Calu3 (cell line): ENCODE data around the gene ARMC6. TPM values are rescaled to one million over a fixed set of nuclear protein-coding genes. Genes with fewer than 3 reads are reported as not detected.

Experiments used
- Bru-seq: library from RNA; stranded (reverse); fragments of 400-500 nt; gene quantifications from one replicate; lab custom pipeline; 2021; lab: Mats Ljungman, UMichigan
- BruChase-seq, 2 experiments: library from RNA; stranded (reverse); fragments of 400-500 nt; gene quantifications; one replicate each; lab custom pipeline; 2021; lab: Mats Ljungman, UMichigan
- BruUV-seq: library from RNA; stranded (reverse); fragments of 400-500 nt; replicated peaks from 2 replicates; lab custom pipeline; 2021; lab: Mats Ljungman, UMichigan
- CTCF ChIA-PET: fragments of 300-600 bp; sonication (Branson Sonifier 250); formaldehyde crosslinking; loops from one replicate; lab custom pipeline; 2022; ENCODE audit warnings: antibody characterized with exemption; lab: Charles Lee
- DNase-seq: peaks from one replicate; pipeline ENCODE4 v3.0.0; 2022
- H3K27ac Mint-ChIP-seq: one replicate; pipeline ENCODE4 v1.8.0; 2022; ENCODE audit warnings: mixed read lengths; ENCODE audit not compliant: unreplicated experiment
- H3K27me3 Mint-ChIP-seq: one replicate; pipeline ENCODE4 v1.8.0; 2022; ENCODE audit warnings: mixed read lengths; ENCODE audit not compliant: unreplicated experiment
- H3K36me3 Mint-ChIP-seq: one replicate; pipeline ENCODE4 v1.8.0; 2022; ENCODE audit warnings: mild to moderate bottlenecking, moderate library complexity, mixed read lengths; ENCODE audit not compliant: insufficient read depth, unreplicated experiment
- H3K4me1 Mint-ChIP-seq: one replicate; pipeline ENCODE4 v1.8.0; 2022; ENCODE audit warnings: mild to moderate bottlenecking, low read depth, mixed read lengths; ENCODE audit not compliant: unreplicated experiment
- H3K4me3 Mint-ChIP-seq: one replicate; pipeline ENCODE4 v1.8.0; 2022; ENCODE audit warnings: mild to moderate bottlenecking, low read depth, moderate library complexity, mixed read lengths; ENCODE audit not compliant: unreplicated experiment
- H3K9me3 Mint-ChIP-seq: one replicate; pipeline ENCODE4 v1.8.0; 2022; ENCODE audit warnings: low read depth, mixed read lengths; ENCODE audit not compliant: unreplicated experiment
- intact Hi-C: fragments of 100-400 bp; cut with micrococcal nuclease; formaldehyde crosslinking; loops from one replicate; pipeline ENCODE4 v1.10.0; 2022; ENCODE audit not compliant: unreplicated experiment
- long read RNA-seq: library from polyadenylated mRNA; stranded (forward); transcript quantifications from one replicate; pipeline ENCODE4 v2.0.0, GENCODE V29; 2022
- total RNA-seq: library from RNA; stranded (reverse); gene quantifications from 2 replicates; pipeline ENCODE4 v1.2.3, GENCODE V29; 2022
- TF ChIP-seq, protein P1 (sequence below): fragments of 200-600 bp; IDR thresholded peaks from one replicate; pipeline ENCODE4 v1.8.0; 2022; ENCODE audit warnings: antibody characterized with exemption; ENCODE audit not compliant: unreplicated experiment

Gene ARMC6
- total RNA-seq = 24.0 and 24.6 TPM in 2 replicates
- percentile 64 among the genes with signal in this experiment for Bru-seq, nascent RNA
- percentile 61 among the genes with signal in this experiment for BruChase-seq, experiment 1, labeled RNA remaining after a 6-hour chase
- percentile 58 among the genes with signal in this experiment for BruChase-seq, experiment 2, labeled RNA remaining after a 2-hour chase
- long read RNA-seq, transcript ARMC6-202 (8 exons, 2,383 nt) = major isoform, 9 of 39 reads
- long read RNA-seq, transcript ARMC6-201 (8 exons, 2,412 nt) = minor isoform, 8 of 39 reads
- long read RNA-seq, transcript ARMC6-206 (9 exons, 2,488 nt) = minor isoform, 7 of 39 reads
- long read RNA-seq, partial matches to known transcripts = 2 of 39 reads
- long read RNA-seq, other reads (novel, unspliced or antisense) = 13 of 39 reads

DNA sequence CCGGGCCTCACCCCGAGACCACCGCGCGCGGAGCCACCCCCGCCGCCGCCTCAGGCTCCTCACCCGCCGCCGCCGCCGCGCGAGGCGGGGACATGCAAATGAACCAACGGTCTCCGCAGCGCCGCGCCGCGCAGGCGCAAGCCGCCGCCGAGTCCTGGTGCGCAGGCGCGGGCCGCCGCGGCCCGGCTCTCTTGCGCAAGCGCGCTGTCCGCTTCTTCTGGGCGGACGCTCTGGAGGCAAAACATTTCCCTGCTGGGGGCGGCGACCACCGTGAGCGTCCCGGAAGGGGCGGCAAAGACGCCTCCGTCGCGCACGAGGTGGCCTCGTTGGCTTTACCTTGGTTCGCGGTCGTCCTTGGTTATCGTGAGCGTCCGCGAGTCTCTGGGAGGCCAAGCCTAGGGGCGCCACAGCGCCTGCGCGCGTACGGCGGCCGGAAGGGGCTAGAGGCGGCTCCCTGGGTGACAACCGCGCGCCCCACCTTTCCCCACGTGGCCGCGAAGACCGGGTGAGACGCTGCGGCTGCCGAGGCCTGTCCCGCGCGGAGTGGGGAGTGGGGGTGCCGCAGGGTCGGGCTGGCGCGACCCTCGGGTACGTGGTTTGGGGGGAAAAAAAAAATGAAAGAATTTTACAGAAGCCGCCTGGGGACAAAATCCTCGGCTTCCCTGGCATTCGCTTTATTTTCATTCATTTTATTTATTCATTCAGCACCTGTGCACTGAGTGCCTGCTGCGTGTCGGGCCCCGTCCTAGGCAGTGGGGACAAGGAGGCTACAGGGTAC, at the start of gene ARMC6, which contains the start of gene SUGP2:
ARMC6 (plus strand) TSS at position 178 of the 778 bp plus-strand sequence. CDS start 607 bp downstream, outside the sequence.
SUGP2 (minus strand) TSS at position 92 of the 778 bp plus-strand sequence. CDS start 2,446 bp downstream, outside the sequence.
- Mint-ChIP-seq H3K27me3 (no peaks in the 10 kb centered on the region), H3K4me1 (no peaks in the 10 kb centered on the region), H3K36me3 (peaks cover 24% of the 10 kb centered on the region), H3K4me3 (peak within 1 kb of the TSS; percentile 93), H3K27ac (peak within 1 kb of the TSS; percentile 61), H3K9me3 (no peaks in the 10 kb centered on the region)
- DNase-seq = peak; percentile 80
- CTCF ChIA-PET = no interaction called here
- intact Hi-C loops = no loop called here
- BruUV-seq = no TSS peak
- TF ChIP-seq, protein P1, sequence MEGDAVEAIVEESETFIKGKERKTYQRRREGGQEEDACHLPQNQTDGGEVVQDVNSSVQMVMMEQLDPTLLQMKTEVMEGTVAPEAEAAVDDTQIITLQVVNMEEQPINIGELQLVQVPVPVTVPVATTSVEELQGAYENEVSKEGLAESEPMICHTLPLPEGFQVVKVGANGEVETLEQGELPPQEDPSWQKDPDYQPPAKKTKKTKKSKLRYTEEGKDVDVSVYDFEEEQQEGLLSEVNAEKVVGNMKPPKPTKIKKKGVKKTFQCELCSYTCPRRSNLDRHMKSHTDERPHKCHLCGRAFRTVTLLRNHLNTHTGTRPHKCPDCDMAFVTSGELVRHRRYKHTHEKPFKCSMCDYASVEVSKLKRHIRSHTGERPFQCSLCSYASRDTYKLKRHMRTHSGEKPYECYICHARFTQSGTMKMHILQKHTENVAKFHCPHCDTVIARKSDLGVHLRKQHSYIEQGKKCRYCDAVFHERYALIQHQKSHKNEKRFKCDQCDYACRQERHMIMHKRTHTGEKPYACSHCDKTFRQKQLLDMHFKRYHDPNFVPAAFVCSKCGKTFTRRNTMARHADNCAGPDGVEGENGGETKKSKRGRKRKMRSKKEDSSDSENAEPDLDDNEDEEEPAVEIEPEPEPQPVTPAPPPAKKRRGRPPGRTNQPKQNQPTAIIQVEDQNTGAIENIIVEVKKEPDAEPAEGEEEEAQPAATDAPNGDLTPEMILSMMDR = no peak

DNA sequence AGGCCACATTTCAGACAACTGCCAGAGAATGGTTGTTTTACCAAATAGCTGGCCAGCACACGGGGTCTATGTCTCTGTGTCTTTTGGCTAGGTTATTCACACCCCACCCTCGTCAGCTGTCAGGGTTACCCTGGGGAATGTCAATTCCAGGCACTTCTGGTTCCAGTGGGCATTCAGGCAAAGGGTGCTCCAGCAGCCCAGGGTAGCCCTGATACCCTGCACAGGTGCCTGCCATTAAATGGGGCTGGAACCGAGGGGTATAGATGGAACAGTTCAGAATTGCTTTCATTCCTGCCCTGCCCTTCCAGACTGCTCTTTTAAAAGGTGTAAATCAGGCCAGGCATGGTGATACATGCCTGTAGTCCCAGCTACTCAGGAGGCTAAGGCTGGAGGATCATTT, 49.2 kb upstream of the ARMC6 start:
- Mint-ChIP-seq H3K4me3 (no peak overlapping the region), H3K36me3 (no peaks in the 10 kb centered on the region), H3K27ac (no peak overlapping the region), H3K27me3 (no peaks in the 10 kb centered on the region), H3K4me1 (no peaks in the 10 kb centered on the region), H3K9me3 (no peaks in the 10 kb centered on the region)
- CTCF ChIA-PET = no interaction called here
- DNase-seq = no peak
- BruUV-seq = no TSS peak
- TF ChIP-seq, protein P1 = no peak
- intact Hi-C loops = no loop called here

DNA sequence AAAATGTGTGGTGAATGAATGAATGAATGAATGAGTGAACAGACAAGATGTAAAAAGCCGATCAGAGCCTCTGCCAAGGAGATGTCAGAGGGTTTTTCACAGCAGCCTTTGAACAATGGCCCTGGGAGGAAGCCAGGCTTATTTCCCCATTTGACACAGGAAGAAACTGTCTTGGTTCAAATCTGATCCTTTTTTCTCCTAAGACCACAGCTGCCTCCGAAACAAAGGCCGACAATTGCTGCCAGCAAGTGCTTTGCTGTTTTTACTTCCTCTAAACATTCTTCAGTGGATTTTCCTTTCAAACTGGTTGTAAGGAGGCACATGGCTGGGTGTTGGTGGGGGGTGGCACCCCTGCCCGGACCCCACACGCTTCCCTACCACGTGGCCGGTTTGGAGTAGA, 48.1 kb upstream of the ARMC6 start:
- CTCF ChIA-PET = no interaction called here
- no peak for DNase-seq
- Mint-ChIP-seq H3K9me3 (no peaks in the 10 kb centered on the region), H3K36me3 (no peaks in the 10 kb centered on the region), H3K27ac (no peak overlapping the region), H3K27me3 (no peaks in the 10 kb centered on the region), H3K4me1 (no peaks in the 10 kb centered on the region), H3K4me3 (no peak overlapping the region)
- intact Hi-C loops = loop anchor here (5.0 kb wide), 1 partner anchor 88 kb away; the partner anchor contains the start of gene CERS1
- TF ChIP-seq, protein P1 = no peak
- no TSS peak for BruUV-seq

DNA sequence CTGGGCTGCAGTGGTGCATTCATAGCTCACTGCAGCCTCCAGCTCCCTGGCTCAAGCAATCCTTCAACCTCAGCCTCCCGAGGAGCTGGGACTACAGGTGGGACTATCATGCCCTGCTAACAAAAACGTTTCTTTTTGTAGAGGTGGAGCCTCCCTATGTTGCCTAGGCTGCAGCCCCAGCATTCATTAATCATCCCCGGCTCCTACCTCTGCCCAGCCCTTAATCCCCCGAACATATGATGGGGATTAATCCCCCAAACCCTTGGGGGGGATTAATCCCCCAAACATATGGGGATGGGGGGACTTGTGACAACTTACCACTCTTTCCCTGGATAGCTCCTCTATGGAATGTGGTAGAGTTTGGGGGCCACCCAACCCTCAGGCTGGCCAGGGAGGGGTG, 45.9 kb upstream of the ARMC6 start:
- no peak overlapping the region for H3K4me3 Mint-ChIP-seq
- intact Hi-C loops = loop anchor here (5.0 kb wide), 1 partner anchor 90 kb away; the partner anchor contains the start of gene CERS1
- no peaks in the 10 kb centered on the region for H3K27me3 Mint-ChIP-seq
- H3K9me3 Mint-ChIP-seq = no peaks in the 10 kb centered on the region
- CTCF ChIA-PET = interaction anchor here (0.6 to 1.8 kb wide), 5 partner anchors 68 to 676 kb away, joined by 3 to 10 read pairs (median 5); partner anchors contain the start of genes ATP13A1, CERS1, COPE and DDX49
- no peak for DNase-seq
- TF ChIP-seq, protein P1 = no peak
- no TSS peak for BruUV-seq
- no peaks in the 10 kb centered on the region for H3K4me1 Mint-ChIP-seq
- H3K36me3 Mint-ChIP-seq = no peaks in the 10 kb centered on the region
- no peak overlapping the region for H3K27ac Mint-ChIP-seq
